Glutamatergic neuron (in vitro differentiated cells): ENCODE data around the gene RASSF5. TPM values are rescaled to one million over a fixed set of nuclear protein-coding genes. Genes with fewer than 3 reads are reported as not detected.

Experiments used
- DNase-seq: peaks from one replicate; pipeline ENCODE4 v3.0.0; 2022
- H3K27ac Mint-ChIP-seq: one replicate; pipeline ENCODE4 v1.8.0; 2020; ENCODE audit warnings: mild to moderate bottlenecking, mixed read lengths, inconsistent platforms; ENCODE audit not compliant: unreplicated experiment
- H3K27me3 Mint-ChIP-seq: one replicate; pipeline ENCODE4 v1.8.0; 2020; ENCODE audit warnings: mild to moderate bottlenecking, moderate library complexity, mixed read lengths, inconsistent platforms; ENCODE audit not compliant: unreplicated experiment
- H3K36me3 Mint-ChIP-seq: one replicate; pipeline ENCODE4 v1.8.0; 2020; ENCODE audit warnings: mild to moderate bottlenecking, mixed read lengths, inconsistent platforms; ENCODE audit not compliant: unreplicated experiment
- H3K4me1 Mint-ChIP-seq: one replicate; pipeline ENCODE4 v1.8.0; 2020; ENCODE audit warnings: mild to moderate bottlenecking, low read depth, mixed read lengths, inconsistent platforms; ENCODE audit not compliant: unreplicated experiment
- H3K4me3 Mint-ChIP-seq: one replicate; pipeline ENCODE4 v1.8.0; 2020; ENCODE audit warnings: mild to moderate bottlenecking, mixed read lengths, inconsistent platforms; ENCODE audit not compliant: unreplicated experiment
- H3K9me3 Mint-ChIP-seq: one replicate; pipeline ENCODE4 v1.8.0; 2020; ENCODE audit warnings: mild to moderate bottlenecking, moderate library complexity, mixed read lengths, inconsistent platforms; ENCODE audit not compliant: unreplicated experiment
- CTCF ChIP-seq: fragments of 200-600 bp; sonication (generic); IDR thresholded peaks from one replicate; pipeline ENCODE4 v1.5.0; 2021; ENCODE audit not compliant: partially characterized antibody, unreplicated experiment
- total RNA-seq: library from RNA; stranded (reverse); fragmentation: NEBNext Ultra II Directional; extraction: Animal tissue kit (Norgen Biotek cat#: 25700); gene quantifications from one replicate; pipeline ENCODE4 v1.2.1, GENCODE V29; 2021; ENCODE audit not compliant: unreplicated experiment

Gene RASSF5
- total RNA-seq, 1 donor from 2014 or later: 2.7 TPM

GRCh38 chr1:206470692-206471414 is 36.5 kb upstream of the RASSF5 start:
- Mint-ChIP-seq H3K36me3 (no peaks in the 10 kb centered on the region), H3K4me1 (peaks cover 4% of the 10 kb centered on the region), H3K27me3 (peaks cover 2% of the 10 kb centered on the region), H3K9me3 (peaks cover 6% of the 10 kb centered on the region), H3K4me3 (no peak overlapping the region), H3K27ac (no peak overlapping the region)
- DNase-seq: no peak
- no peak for TF ChIP-seq CTCF

- DNase-seq: no peak
- no peak overlapping the region for H3K4me3 Mint-ChIP-seq
- H3K9me3 Mint-ChIP-seq: peaks cover 6% of the 10 kb centered on the region
- H3K27me3 Mint-ChIP-seq: peaks cover 2% of the 10 kb centered on the region
- TF ChIP-seq CTCF: no peak
- no peak overlapping the region for H3K27ac Mint-ChIP-seq
- H3K4me1 Mint-ChIP-seq: peaks cover 4% of the 10 kb centered on the region
- no peaks in the 10 kb centered on the region for H3K36me3 Mint-ChIP-seq
Measured at GRCh38 chr1:206471415-206471801, 35.9 kb upstream of the RASSF5 start.

GRCh38 chr1:206472024-206472423 is 35.3 kb upstream of the RASSF5 start:
- Mint-ChIP-seq H3K27me3 (peaks cover 2% of the 10 kb centered on the region), H3K4me1 (peaks cover 4% of the 10 kb centered on the region), H3K4me3 (no peak overlapping the region), H3K9me3 (peaks cover 6% of the 10 kb centered on the region), H3K27ac (no peak overlapping the region), H3K36me3 (no peaks in the 10 kb centered on the region)
- TF ChIP-seq CTCF: no peak
- DNase-seq: no peak

- H3K4me1 Mint-ChIP-seq: peaks cover 4% of the 10 kb centered on the region
- H3K27ac Mint-ChIP-seq: no peak overlapping the region
- H3K36me3 Mint-ChIP-seq: no peaks in the 10 kb centered on the region
- DNase-seq: no peak
- H3K9me3 Mint-ChIP-seq: peaks cover 6% of the 10 kb centered on the region
- no peak for TF ChIP-seq CTCF
- H3K4me3 Mint-ChIP-seq: no peak overlapping the region
- peaks cover 4% of the 10 kb centered on the region for H3K27me3 Mint-ChIP-seq
Measured at GRCh38 chr1:206472454-206472853, 34.9 kb upstream of the RASSF5 start.

- Mint-ChIP-seq H3K27me3 (peaks cover 3% of the 10 kb centered on the region), H3K4me3 (no peak overlapping the region), H3K36me3 (no peaks in the 10 kb centered on the region), H3K9me3 (peaks cover 6% of the 10 kb centered on the region), H3K27ac (no peak overlapping the region), H3K4me1 (peaks cover 4% of the 10 kb centered on the region)
- TF ChIP-seq CTCF: no peak
- DNase-seq: no peak
Measured at GRCh38 chr1:206472886-206473285, 34.4 kb upstream of the RASSF5 start.
